ENCODE results near the gene LY6G5C. TPM values are rescaled to one million over a fixed set of nuclear protein-coding genes. Genes with fewer than 3 reads are reported as not detected.

LY6G5C gene, protein sequence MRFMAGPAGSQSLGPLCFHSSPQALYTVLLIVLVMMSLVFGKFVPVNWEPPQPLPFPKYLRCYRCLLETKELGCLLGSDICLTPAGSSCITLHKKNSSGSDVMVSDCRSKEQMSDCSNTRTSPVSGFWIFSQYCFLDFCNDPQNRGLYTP
- 0.48 TPM in 1 of 2 replicates, not detected in the other for total RNA-seq (2014; rRNA removed; shearing (Covaris generic))
- polyA plus RNA-seq (2015; cell fraction: cytosol; rRNA removed), result 0.29 TPM in 1 of 2 replicates, not detected in the other
- not detected in 2 replicates for polyA plus RNA-seq (2015; cell fraction: nucleus; rRNA removed)

GRCh38 chr6:31680226-31681134 lies at the start of gene LY6G5C:
Gene LY6G5C, minus strand, starts transcription at chr6:31681067. Its CDS starts 694 bp downstream, at chr6:31680373.
- in situ Hi-C loops (cut with HindIII; ENCODE audit: low pct_unique_long_range_greater_than_20kb, low sequenced_read_pairs), result no loop called here
- DNase-seq (ENCODE audit: low read depth, low spot score), result peak; percentile 73

DNA sequence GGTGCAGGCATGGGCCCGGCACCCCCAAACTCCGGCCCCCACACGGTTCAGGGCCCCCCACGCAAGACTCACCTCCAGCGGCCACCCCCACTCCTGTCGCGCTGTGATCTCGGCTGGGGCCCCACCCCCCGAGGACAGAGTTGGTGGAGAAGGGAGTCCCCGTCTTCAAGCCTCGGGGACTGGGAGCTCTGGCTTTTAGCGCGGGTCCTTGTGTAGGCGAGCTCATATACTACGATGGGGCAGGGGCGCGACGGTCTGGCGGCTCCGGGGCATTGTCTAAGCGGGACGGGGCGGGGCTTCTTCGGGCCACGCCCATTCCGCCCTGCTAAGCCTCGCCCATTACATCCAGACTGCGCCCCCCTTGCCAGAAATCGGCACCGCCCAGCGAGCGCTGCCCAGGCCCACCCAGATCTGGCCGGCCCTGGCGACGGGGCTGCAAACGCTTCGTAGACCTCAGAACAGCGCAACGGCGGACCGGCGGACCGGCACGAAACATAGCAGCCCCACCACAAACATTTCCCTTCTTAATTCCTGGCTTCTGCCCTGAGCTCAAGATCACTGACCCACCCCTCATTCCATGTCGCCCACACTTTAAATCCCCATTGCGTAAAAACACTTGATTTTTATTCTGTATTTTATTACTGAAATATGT lies 49.2 kb upstream of the LY6G5C start:
- in situ Hi-C loops (cut with HindIII; ENCODE audit: low pct_unique_long_range_greater_than_20kb, low sequenced_read_pairs), result no loop called here
- peak; percentile 75 for DNase-seq (ENCODE audit: low read depth, low spot score)

DNA sequence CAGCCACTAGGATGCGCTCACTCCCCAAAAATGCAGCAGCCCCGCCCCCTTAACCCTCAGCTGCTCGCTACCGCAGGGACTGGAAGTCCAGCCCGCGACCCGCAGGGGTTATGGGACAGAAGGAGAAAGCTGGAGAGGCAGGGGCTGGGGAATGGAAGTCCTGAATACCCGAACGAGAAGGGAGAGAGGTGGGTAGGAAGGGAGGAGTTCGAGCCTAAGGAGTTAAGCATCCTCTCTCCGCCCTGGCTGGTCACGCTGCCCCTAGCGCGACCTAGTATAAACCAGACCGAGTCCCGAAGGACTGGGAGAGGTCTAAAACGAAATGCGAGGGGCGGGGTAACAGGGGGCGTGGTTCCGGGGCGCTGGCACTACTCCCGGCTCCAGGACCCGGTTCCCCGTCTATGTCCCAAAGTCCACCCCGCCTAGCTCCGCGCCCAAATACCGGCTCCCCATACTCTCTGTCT lies 48.7 kb upstream of the LY6G5C start:
- DNase-seq (ENCODE audit: low read depth, low spot score), result peak; percentile 83
- in situ Hi-C loops (cut with HindIII; ENCODE audit: low pct_unique_long_range_greater_than_20kb, low sequenced_read_pairs), result no loop called here

DNA sequence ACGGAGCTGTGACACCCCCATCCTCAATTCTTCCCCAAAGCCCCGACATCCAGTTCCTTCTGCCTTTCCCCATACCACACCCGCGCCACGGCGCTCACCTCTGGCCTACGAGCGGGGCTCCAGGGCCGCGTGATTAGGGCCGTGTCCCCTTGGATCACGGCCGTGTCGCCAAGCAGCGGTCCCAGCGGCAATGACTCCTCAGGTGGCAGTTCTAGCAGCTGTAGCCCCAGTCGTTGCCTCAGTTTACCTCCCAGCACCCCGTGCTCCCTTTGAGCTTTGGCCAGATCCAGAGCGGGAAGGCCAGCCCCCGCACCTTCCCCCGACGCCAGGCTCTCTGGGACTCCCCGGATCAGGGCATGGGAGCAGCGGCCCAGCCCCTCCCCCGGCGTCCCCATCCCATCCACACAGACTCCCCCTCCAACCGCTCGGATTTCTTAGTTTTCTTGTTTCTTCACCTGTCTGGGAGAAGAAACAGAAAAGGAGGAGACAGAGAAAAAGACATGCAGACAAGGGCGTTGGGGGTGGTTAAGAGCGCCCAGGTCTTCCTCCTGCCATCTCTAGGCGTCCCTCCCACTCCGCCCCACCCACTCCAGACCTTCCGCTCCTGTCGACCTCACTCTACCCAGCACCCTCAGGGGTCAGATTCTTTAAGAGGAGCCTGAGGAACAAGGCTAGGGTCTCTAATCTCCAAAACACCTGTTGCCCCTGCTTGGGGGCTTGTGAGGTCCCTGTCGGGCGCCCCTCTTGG lies 48.1 kb upstream of the LY6G5C start, which contains the start of gene DDAH2:
Gene DDAH2, minus strand, starts transcription at position 533 of the 748 bp plus-strand sequence. Its CDS starts 138 bp downstream, at position 395.
- DNase-seq (ENCODE audit: low read depth, low spot score), result no peak
- in situ Hi-C loops (cut with HindIII; ENCODE audit: low pct_unique_long_range_greater_than_20kb, low sequenced_read_pairs), result no loop called here

- no peak for DNase-seq (ENCODE audit: low read depth, low spot score)
- in situ Hi-C loops (cut with HindIII; ENCODE audit: low pct_unique_long_range_greater_than_20kb, low sequenced_read_pairs), result no loop called here
These were observed 47.1 kb upstream of the LY6G5C start for GRCh38 chr6:31727717-31728671.

DNA sequence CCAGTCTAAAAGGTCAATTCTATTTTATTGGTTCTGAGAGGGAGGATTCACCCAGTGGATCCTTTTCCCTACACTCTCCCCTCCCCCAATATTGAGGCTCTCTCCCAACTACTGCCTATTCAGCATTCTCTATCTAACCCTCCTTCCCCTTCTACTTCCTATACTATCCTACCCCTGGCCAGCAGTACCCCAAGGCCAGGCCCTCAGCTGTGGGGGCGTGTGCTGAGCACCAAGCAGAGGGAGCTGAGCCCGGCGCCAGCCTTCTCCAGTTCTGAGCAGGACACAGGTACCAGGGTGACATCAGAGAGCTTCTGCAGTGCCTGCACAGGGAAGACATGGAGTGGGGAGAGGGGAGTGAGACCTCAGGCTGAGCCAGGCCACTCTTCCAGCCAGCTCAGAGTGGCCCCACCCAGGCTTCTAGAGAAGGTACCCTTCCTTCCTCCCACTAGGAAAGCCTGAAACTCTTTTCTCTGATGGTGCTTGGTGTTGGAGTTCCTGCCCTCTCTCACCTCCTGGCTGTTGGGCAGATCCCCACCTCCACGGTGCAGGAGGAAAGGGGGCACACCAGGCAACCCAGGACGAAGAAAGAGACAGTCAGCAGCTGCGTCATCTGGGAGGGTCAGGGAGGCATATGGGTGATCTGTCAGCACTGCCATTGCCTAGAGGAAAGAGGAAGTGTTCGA lies 46.3 kb upstream of the LY6G5C start:
- no peak for DNase-seq (ENCODE audit: low read depth, low spot score)
- in situ Hi-C loops (cut with HindIII; ENCODE audit: low pct_unique_long_range_greater_than_20kb, low sequenced_read_pairs), result no loop called here

DNA sequence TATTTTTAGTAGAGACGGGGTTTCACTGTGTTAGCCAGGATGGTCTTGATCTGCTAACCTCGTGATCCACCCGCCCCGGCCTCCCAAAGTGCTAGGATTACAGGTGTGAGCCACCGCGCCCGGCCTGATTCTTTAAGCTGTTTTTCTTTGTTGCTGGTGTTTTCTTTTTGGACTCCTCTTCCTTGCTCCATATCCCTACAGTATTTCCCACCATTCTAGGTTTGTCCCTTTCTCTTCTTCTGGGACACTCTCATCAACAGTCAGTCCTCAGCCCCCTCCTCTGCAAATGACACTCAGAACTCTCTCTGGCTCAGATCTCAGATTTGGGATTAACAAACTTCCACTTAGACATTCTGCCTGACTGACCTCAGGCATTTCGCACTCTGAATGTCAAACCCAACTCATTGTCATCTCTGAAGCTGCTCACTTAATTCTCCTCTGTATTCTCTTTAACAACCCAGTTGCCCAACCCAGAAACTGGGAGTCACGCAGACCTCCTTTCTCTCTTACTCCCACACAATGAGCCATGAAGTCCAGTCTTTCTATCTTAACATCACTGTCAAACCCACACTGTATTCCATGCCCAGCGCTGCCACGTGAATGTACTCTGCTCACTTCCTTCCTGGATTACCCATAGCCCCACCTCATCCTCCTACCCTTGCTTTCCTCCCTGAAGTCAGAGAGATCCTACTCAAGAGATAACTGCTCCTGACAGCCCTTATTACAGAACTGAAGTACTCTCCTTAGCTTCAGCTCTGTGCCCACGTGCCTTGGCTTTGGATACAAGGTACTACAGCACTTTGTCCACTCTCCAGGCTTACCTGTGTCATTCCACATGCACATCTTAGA lies 44.9 kb upstream of the LY6G5C start:
- peak; percentile 48 for DNase-seq (ENCODE audit: low read depth, low spot score)
- in situ Hi-C loops (cut with HindIII; ENCODE audit: low pct_unique_long_range_greater_than_20kb, low sequenced_read_pairs), result no loop called here

DNA sequence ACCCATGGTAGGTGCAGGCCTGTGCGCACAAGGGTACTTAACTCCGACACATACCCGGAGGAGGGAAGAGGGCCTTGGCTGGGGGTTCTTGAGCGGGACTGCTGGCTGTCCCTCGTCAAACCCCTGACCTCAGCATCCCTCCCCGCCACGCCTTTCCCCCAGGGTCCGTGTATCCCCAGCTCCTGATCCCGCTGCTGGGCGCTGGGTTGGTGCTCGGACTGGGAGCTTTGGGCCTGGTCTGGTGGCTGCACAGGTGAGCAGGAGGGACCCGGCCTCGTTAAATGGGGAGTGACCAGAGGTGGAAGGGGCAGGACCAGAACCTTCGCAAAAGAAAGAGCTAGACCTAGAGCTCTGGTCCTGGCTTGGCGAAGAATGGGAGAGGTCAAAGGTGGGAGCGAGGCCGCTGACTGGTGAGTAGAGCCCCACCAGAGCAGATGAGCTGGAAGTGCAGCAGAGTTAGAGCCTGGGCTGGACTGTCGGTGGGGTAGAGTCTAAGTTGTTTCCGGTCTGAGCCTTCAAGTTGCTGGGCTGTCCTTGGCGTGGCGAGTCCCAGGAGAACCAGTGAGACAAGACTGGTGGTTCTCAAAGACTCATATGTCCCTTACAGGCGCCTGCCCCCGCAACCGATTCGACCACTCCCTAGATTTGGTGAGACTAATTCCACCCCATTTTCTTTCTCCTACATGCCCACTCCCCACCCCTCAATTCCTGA lies 43.3 kb upstream of the LY6G5C start:
- in situ Hi-C loops (cut with HindIII; ENCODE audit: low pct_unique_long_range_greater_than_20kb, low sequenced_read_pairs), result no loop called here
- no peak for DNase-seq (ENCODE audit: low read depth, low spot score)

DNA sequence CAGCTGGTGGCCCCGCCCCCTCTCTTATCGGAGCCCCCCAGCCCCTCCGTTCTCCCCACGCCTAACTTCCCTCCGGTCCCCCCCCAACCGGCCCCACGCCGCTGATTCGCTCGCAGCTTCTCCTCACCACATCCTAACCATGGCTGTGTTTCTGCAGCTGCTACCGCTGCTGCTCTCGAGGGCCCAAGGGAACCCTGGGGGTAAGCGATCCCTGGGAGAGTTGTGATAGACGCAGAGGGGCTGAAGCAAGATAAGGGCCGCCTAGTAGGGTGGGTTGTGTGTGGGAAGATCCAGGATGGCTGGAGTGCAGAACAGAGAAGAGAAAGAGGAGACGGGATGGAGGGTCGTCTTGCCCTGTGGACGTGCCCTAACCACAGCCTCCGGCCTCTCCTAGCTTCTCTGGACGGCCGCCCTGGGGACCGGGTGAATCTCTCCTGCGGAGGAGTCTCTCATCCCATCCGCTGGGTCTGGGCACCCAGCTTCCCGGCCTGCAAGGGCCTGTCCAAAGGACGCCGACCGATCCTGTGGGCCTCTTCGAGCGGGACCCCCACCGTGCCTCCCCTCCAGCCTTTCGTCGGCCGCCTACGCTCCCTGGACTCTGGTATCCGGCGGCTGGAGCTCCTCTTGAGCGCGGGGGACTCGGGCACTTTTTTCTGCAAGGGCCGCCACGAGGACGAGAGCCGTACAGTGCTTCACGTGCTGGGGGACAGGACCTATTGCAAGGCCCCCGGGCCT lies 42.5 kb upstream of the LY6G5C start, which contains the start of gene MPIG6B:
Gene MPIG6B, plus strand, starts transcription at position 129 of the 735 bp plus-strand sequence. Its CDS starts 11 bp downstream, at position 140.
- no peak for DNase-seq (ENCODE audit: low read depth, low spot score)
- in situ Hi-C loops (cut with HindIII; ENCODE audit: low pct_unique_long_range_greater_than_20kb, low sequenced_read_pairs), result no loop called here

GRCh38 chr6:31722173-31722572 lies 41.3 kb upstream of the LY6G5C start:
- DNase-seq (ENCODE audit: low read depth, low spot score), result no peak
- in situ Hi-C loops (cut with HindIII; ENCODE audit: low pct_unique_long_range_greater_than_20kb, low sequenced_read_pairs), result no loop called here

- in situ Hi-C loops (cut with HindIII; ENCODE audit: low pct_unique_long_range_greater_than_20kb, low sequenced_read_pairs), result no loop called here
- no peak for DNase-seq (ENCODE audit: low read depth, low spot score)
These were observed 40.6 kb upstream of the LY6G5C start, which contains the start of gene LY6G6C for GRCh38 chr6:31721351-31722020. Gene LY6G6C, minus strand, starts transcription at chr6:31721746. Its CDS starts 67 bp downstream, at chr6:31721679.

DNA sequence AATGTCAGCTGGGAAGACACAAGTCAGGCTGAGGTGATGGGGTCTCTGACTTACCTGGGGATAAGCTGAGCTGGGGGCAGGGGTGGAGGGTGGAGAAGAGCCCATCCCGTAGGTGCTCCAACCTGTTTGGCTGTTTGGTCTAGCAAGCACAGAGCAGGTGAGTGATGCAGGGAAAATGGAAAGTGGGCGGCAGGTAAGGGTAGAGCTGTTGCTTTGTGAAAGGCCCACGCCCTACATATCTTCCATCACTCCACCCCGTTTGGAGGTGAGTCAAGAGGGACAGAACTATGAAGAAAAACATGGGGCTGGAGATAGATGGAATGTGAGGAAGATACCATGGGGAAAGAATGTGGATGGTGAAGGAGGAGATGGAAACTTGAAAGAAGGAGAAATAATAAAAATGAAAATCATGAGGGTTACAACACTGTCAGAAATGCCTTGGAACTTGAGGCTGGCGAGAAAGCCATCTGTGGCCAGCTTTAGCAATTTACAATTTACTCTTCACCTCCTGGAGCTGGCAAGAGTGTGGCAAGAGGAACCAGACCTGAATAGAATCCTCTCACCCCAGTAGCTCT lies 39.4 kb upstream of the LY6G5C start:
- no peak for DNase-seq (ENCODE audit: low read depth, low spot score)
- in situ Hi-C loops (cut with HindIII; ENCODE audit: low pct_unique_long_range_greater_than_20kb, low sequenced_read_pairs), result no loop called here

- no peak for DNase-seq (ENCODE audit: low read depth, low spot score)
- in situ Hi-C loops (cut with HindIII; ENCODE audit: low pct_unique_long_range_greater_than_20kb, low sequenced_read_pairs), result no loop called here
These were observed 38.1 kb upstream of the LY6G5C start for GRCh38 chr6:31719001-31719400.

Data from SK-MEL-5 (cell line).